Measurements from ENCODE around the gene LIN54.

The LIN54 gene

GRCh38 chr4:82909326-82909725 is 101.3 kb downstream of the LIN54 start:
- Histone ChIP-seq H3K27ac (ENCODE audit: insufficient read depth, low read depth, low read length, poor library complexity, severe bottlenecking) (no peak overlapping the region), H3K36me3 (ENCODE audit: control insufficient read depth, insufficient read depth, low read length) (peaks cover 7% of the 10 kb centered on the region), H3K27me3 (ENCODE audit: control insufficient read depth, insufficient read depth, low read length, poor library complexity, severe bottlenecking) (no peaks in the 10 kb centered on the region), H3K4me1 (ENCODE audit: control insufficient read depth, insufficient read depth, low read length) (no peaks in the 10 kb centered on the region), H3K4me3 (ENCODE audit: insufficient read depth, low read depth, low read length) (no peak overlapping the region), H3K9me3 (ENCODE audit: control insufficient read depth, low read length) (no peaks in the 10 kb centered on the region)
- no CpG with 5 or more reads among the region's 1 CpG for WGBS, 2 experiments

- WGBS, 2 experiments: 100% methylated on average over 3 of the region's 3 CpGs
- Histone ChIP-seq H3K27me3 (ENCODE audit: control insufficient read depth, insufficient read depth, low read length, poor library complexity, severe bottlenecking) (no peaks in the 10 kb centered on the region), H3K4me3 (ENCODE audit: insufficient read depth, low read depth, low read length) (no peak overlapping the region), H3K36me3 (ENCODE audit: control insufficient read depth, insufficient read depth, low read length) (peaks cover 7% of the 10 kb centered on the region), H3K4me1 (ENCODE audit: control insufficient read depth, insufficient read depth, low read length) (no peaks in the 10 kb centered on the region), H3K9me3 (ENCODE audit: control insufficient read depth, low read length) (no peaks in the 10 kb centered on the region), H3K27ac (ENCODE audit: insufficient read depth, low read depth, low read length, poor library complexity, severe bottlenecking) (no peak overlapping the region)
Observed at GRCh38 chr4:82906469-82906868, 104.2 kb downstream of the LIN54 start.

GRCh38 chr4:82905205-82905604 is 105.4 kb downstream of the LIN54 start:
- Histone ChIP-seq H3K27me3 (ENCODE audit: control insufficient read depth, insufficient read depth, low read length, poor library complexity, severe bottlenecking) (no peaks in the 10 kb centered on the region), H3K4me3 (ENCODE audit: insufficient read depth, low read depth, low read length) (no peak overlapping the region), H3K4me1 (ENCODE audit: control insufficient read depth, insufficient read depth, low read length) (no peaks in the 10 kb centered on the region), H3K27ac (ENCODE audit: insufficient read depth, low read depth, low read length, poor library complexity, severe bottlenecking) (no peak overlapping the region), H3K9me3 (ENCODE audit: control insufficient read depth, low read length) (no peaks in the 10 kb centered on the region), H3K36me3 (ENCODE audit: control insufficient read depth, insufficient read depth, low read length) (peaks cover 7% of the 10 kb centered on the region)
- WGBS, 2 experiments: 97% methylated on average over 2 of the region's 2 CpGs

GRCh38 chr4:82903737-82904136 is 106.9 kb downstream of the LIN54 start:
- Histone ChIP-seq H3K4me3 (ENCODE audit: insufficient read depth, low read depth, low read length) (no peak overlapping the region), H3K36me3 (ENCODE audit: control insufficient read depth, insufficient read depth, low read length) (peaks cover 7% of the 10 kb centered on the region), H3K9me3 (ENCODE audit: control insufficient read depth, low read length) (no peaks in the 10 kb centered on the region), H3K27ac (ENCODE audit: insufficient read depth, low read depth, low read length, poor library complexity, severe bottlenecking) (no peak overlapping the region), H3K4me1 (ENCODE audit: control insufficient read depth, insufficient read depth, low read length) (no peaks in the 10 kb centered on the region), H3K27me3 (ENCODE audit: control insufficient read depth, insufficient read depth, low read length, poor library complexity, severe bottlenecking) (no peaks in the 10 kb centered on the region)
- WGBS, 2 experiments: 95 to 99% methylated on average over 4 to 5 of the region's 5 CpGs

GRCh38 chr4:82901183-82901718 is 109.4 kb downstream of the LIN54 start:
- Histone ChIP-seq H3K36me3 (ENCODE audit: control insufficient read depth, insufficient read depth, low read length) (peaks cover 1% of the 10 kb centered on the region), H3K9me3 (ENCODE audit: control insufficient read depth, low read length) (no peaks in the 10 kb centered on the region), H3K4me1 (ENCODE audit: control insufficient read depth, insufficient read depth, low read length) (peaks cover 9% of the 10 kb centered on the region), H3K27ac (ENCODE audit: insufficient read depth, low read depth, low read length, poor library complexity, severe bottlenecking) (peak overlapping the region; percentile 92), H3K27me3 (ENCODE audit: control insufficient read depth, insufficient read depth, low read length, poor library complexity, severe bottlenecking) (no peaks in the 10 kb centered on the region), H3K4me3 (ENCODE audit: insufficient read depth, low read depth, low read length) (peak overlapping the region; percentile 93)
- 1% methylated on average over 8 of the region's 8 CpGs for WGBS, 2 experiments

GRCh38 chr4:82900411-82901182 is 110.0 kb downstream of the LIN54 start, which contains the start of gene THAP9:
TSS of gene THAP9 (plus strand) at chr4:82900735. CDS start at chr4:82900803, 68 bp downstream.
- no peaks in the 10 kb centered on the region for H3K36me3 ChIP-seq (ENCODE audit: control insufficient read depth, insufficient read depth, low read length)
- H3K27ac ChIP-seq (ENCODE audit: insufficient read depth, low read depth, low read length, poor library complexity, severe bottlenecking): peak within 1 kb of the TSS; percentile 92
- WGBS, 2 experiments: 0% methylated on average over 67 of the region's 67 CpGs
- peaks cover 9% of the 10 kb centered on the region for H3K4me1 ChIP-seq (ENCODE audit: control insufficient read depth, insufficient read depth, low read length)
- H3K9me3 ChIP-seq (ENCODE audit: control insufficient read depth, low read length): no peaks in the 10 kb centered on the region
- peak within 1 kb of the TSS; percentile 93 for H3K4me3 ChIP-seq (ENCODE audit: insufficient read depth, low read depth, low read length)
- no peaks in the 10 kb centered on the region for H3K27me3 ChIP-seq (ENCODE audit: control insufficient read depth, insufficient read depth, low read length, poor library complexity, severe bottlenecking)

GRCh38 chr4:82900066-82900410 is 110.6 kb downstream of the LIN54 start:
- Histone ChIP-seq H3K4me1 (ENCODE audit: control insufficient read depth, insufficient read depth, low read length) (peaks cover 9% of the 10 kb centered on the region), H3K36me3 (ENCODE audit: control insufficient read depth, insufficient read depth, low read length) (no peaks in the 10 kb centered on the region), H3K27ac (ENCODE audit: insufficient read depth, low read depth, low read length, poor library complexity, severe bottlenecking) (peak overlapping the region; percentile 92), H3K27me3 (ENCODE audit: control insufficient read depth, insufficient read depth, low read length, poor library complexity, severe bottlenecking) (no peaks in the 10 kb centered on the region), H3K4me3 (ENCODE audit: insufficient read depth, low read depth, low read length) (peak overlapping the region; percentile 93), H3K9me3 (ENCODE audit: control insufficient read depth, low read length) (no peaks in the 10 kb centered on the region)
- 0% methylated on average over 14 of the region's 14 CpGs for WGBS, 2 experiments

GRCh38 chr4:82899374-82900065 is 111.1 kb downstream of the LIN54 start:
- Histone ChIP-seq H3K27ac (ENCODE audit: insufficient read depth, low read depth, low read length, poor library complexity, severe bottlenecking) (peak overlapping the region; percentile 92), H3K4me3 (ENCODE audit: insufficient read depth, low read depth, low read length) (peak overlapping the region; percentile 93), H3K9me3 (ENCODE audit: control insufficient read depth, low read length) (no peaks in the 10 kb centered on the region), H3K27me3 (ENCODE audit: control insufficient read depth, insufficient read depth, low read length, poor library complexity, severe bottlenecking) (no peaks in the 10 kb centered on the region), H3K36me3 (ENCODE audit: control insufficient read depth, insufficient read depth, low read length) (peaks cover 3% of the 10 kb centered on the region), H3K4me1 (ENCODE audit: control insufficient read depth, insufficient read depth, low read length) (peaks cover 9% of the 10 kb centered on the region)
- 4 to 7% methylated on average over 4 of the region's 4 CpGs for WGBS, 2 experiments

GRCh38 chr4:82898322-82899243 is 112.0 kb downstream of the LIN54 start:
- H3K4me1 ChIP-seq (ENCODE audit: control insufficient read depth, insufficient read depth, low read length): peaks cover 9% of the 10 kb centered on the region
- H3K27me3 ChIP-seq (ENCODE audit: control insufficient read depth, insufficient read depth, low read length, poor library complexity, severe bottlenecking): no peaks in the 10 kb centered on the region
- H3K9me3 ChIP-seq (ENCODE audit: control insufficient read depth, low read length): no peaks in the 10 kb centered on the region
- no peak overlapping the region for H3K27ac ChIP-seq (ENCODE audit: insufficient read depth, low read depth, low read length, poor library complexity, severe bottlenecking)
- peak overlapping the region; percentile 93 for H3K4me3 ChIP-seq (ENCODE audit: insufficient read depth, low read depth, low read length)
- peaks cover 4% of the 10 kb centered on the region for H3K36me3 ChIP-seq (ENCODE audit: control insufficient read depth, insufficient read depth, low read length)
- WGBS, 2 experiments: 29 to 56% methylated on average over 4 to 6 of the region's 7 CpGs

All from ectodermal cell (in vitro differentiated cells).